Neural progenitor cell (in vitro differentiated cells): ENCODE results near the gene TRIO.

Source experiments
- CTCF ChIP-seq: fragments of 200-600 bp; sonication (generic); IDR thresholded peaks from 2 replicates; pipeline ENCODE4 v1.5.1; 2017; ENCODE audit warnings: antibody characterized with exemption, mild to moderate bottlenecking
- EZH2 ChIP-seq: fragments of 200-600 bp; sonication (generic); IDR thresholded peaks from 2 replicates; pipeline ENCODE4 v1.6.1; 2017; ENCODE audit warnings: antibody characterized with exemption, mild to moderate bottlenecking, moderate library complexity
- EZH2phosphoT487 ChIP-seq: fragments of 200-600 bp; sonication (generic); IDR thresholded peaks from 2 replicates; pipeline ENCODE4 v1.6.1; 2017; ENCODE audit warnings: antibody characterized with exemption

GRCh38 chr5:14208071-14209021, 65.2 kb downstream of the TRIO start:
- TF ChIP-seq CTCF (no peak), EZH2 (no peak), EZH2phosphoT487 (no peak)
